HuH-7 (cell line): ENCODE results near the gene S100A13.
"Not testable (repeated sequence)": the region's sequence is repeated elsewhere in the genome, so short reads cannot be mapped to it uniquely, and the experiment has no call there.

Experiments
- DNase-seq: peaks from one replicate; pipeline ENCODE4 v3.0.0; 2011; ENCODE audit warnings: low spot score

S100A13 gene

DNA sequence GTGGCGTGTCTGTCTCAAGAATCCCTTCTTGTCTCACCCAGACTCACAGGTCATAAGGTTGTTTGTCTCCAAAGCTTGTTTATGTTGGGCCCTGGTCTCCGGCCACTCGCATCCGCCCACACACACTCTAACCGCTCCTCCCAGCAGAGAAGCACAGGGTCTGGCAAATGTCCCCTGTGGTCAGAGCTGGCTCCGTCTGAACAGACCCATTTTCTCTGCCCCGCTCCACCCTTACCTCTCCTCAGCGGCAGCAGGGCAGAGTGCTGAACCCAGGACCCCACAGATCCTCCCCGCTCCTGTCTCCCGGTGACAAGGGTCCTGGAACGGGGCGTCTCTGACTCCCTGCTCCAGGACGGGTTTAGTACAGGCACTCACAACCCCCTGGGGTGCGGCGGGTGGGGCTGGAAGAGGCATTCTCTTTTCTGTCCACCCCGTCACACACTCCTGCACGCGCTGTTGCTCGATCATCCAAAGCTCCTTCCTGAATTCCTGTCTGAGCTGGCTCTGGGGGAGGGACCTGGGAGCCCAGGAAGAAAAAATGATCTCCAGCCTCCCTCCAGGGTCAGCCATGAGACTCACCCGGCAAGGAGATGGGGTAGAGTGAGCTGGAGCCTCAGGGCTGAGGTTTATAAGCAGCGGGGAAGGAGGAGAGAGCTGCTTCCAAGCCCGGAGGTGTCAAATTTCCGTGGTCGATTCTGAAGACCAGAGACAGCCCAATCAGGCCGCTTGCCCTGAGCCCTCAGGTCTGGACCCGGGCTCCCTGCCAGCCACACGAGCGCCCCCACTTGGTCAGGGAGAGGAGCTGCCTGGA, at the start of gene S100A13:
TSS of gene S100A13 (minus strand) at position 602 of the 811 bp plus-strand sequence. CDS start 1,033 bp downstream, outside the sequence.
- DNase-seq = peak; percentile 91

DNA sequence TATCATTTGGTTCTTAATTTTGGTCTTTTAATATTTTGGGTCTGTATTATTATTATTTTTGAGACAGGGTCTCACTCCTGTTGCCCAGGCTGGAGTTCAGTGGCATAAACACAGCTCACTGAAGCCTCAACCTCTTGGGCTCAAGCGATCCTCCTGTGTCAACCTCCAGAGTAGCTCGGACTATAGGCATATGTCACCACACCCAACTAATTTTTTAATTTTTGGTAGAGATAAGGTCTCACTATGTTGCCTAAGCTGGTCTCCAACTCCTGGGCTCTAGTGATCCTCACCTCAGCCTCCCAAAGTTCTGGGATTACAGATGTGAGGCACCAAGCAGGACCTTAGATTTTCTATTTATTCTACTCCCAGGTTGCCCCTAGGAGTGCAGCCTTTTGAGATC, 46.2 kb upstream of the S100A13 start:
- no peak for DNase-seq

DNA sequence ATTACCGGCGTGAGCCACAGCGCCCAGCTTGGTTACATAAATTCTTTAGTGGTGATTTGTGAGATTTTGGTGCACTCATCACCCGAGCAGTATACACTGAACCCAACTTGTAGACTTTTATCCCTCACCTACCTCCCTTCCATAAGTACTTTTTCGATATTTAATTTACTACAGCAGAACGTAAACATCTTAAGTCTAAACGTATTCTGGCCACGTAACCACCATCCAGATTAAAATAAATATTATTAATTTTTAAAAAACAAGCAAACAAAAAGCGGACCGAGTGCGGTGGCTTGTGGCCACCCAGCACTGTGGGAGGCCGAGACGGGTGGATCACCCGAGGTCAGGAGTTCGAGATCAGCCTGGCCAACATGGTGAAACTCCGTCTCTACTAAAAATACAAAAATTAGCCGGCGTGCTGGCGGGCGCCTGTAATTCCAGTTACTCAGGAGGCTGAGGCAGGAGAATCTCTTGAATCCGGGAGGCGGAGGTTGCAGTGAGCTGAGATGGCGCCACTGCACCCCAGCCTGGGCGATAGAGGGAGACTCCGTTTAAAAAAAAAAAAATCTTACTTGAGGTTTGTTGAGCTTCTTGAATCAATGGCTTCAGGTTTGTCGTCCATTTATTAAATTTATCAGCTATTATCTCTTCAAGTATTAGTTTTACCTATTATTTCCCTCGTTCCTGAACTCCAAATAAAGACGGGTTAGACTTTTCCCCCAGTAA, 44.5 kb upstream of the S100A13 start:
- DNase-seq = not testable (repeated sequence)

DNA sequence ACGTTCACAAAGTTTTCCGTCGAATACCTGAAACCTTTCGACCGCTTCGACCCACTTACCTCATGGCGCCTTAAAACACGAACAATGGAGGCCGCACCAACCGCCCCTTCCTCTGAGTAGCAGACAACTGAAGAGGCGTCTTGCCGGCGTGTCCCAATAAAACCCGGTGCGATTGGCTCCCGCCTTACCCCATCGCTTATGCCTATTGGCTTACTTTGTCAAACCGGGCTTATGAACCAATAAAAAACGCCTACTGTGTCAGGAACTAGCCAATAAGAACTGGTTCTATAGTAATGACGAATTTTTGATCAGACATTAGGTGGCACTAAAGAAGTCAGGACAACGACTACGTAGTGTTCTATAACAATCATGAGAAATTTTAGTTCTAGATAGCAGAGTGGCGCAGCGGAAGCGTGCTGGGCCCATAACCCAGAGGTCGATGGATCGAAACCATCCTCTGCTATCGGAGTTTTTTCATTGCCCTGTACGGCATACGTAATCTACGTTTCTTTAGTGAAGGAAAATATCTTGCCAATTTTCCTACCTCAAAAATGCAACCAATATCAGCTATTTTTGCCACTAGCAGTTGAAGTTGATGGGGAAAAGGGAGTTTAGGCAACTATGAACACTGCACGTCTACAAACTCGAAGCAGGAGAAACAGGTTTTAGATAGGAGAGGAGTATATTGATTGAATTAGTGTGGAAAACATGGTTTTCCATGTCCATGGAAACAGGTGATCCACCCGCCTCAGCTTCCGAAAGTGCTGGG, 43.7 kb upstream of the S100A13 start, which contains the start of gene ILF2:
TSS of gene ILF2 (minus strand) at position 135 of the 769 bp plus-strand sequence. CDS start at position 64, 71 bp downstream.
- peak; percentile 99 for DNase-seq

DNA sequence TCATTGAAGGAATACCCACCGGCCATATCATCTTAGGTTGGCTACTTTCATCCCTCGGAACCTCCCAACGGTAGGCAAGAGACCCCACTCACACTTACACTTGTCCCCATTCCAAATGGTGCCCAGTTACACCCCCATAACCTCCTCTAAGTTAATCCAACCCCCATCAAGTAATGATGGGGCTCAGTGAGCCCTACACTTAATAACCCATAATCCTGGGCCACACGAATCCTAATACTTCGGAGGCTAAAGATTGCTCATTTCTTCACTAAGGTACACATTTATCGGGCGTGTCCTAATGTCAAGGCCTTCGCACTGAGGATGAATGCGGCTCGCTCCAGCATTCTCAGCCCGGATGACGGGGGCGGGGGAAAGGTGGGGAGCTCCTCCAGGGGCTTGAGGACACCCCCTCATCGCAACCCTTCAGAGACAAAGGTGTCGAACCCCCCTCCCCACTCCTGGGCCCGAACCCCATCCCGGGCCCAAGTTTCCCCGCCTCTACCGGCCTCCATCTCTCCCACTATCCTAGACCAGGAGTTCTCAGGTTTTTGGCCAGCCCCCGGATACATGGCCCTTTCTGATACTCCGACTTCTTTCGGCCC, 43.1 kb upstream of the S100A13 start:
- no peak for DNase-seq

DNA sequence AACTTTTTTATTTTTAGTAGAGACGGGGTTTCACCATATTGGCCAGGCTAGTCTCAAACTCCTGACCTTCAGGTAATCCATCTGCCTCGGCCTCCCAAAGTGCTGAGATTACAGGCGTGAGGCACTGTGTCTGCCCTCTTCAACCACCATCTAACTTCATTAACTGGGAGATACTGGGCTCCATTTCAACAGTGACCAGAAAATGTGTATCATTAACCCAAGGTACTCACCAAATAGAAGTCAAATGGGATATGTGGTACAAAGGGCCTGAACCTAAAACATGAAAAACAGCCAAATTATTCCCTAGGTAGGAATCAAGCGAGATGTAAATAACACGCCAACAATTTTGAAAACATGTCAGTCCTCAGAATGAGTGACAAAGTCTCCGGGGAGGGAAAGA, 42.3 kb upstream of the S100A13 start:
- DNase-seq = no peak

- not testable (repeated sequence) for DNase-seq
Observed at GRCh38 chr1:153668672-153669071, 41.4 kb upstream of the S100A13 start.

- DNase-seq = no peak
Observed at GRCh38 chr1:153667439-153667838, 40.1 kb upstream of the S100A13 start.

DNA sequence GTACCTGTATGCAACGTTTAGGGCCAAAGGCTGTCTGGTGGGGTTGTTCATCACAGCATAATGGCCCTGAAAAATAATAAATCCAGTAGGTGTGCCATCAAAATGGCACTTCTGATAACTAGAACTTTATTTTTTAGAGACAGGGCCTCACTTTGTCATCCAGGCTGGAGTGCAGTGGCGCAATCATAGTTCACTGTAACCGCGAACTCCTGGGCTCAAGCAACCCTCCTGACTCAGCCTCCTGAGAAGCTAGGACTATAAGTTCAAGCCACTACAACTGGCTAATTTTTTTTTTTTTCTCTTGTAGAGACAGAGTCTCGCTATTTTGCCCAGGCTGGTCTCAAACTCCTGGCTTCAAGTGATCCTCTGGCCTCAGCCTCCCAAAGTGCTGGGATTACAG, 35.9 kb upstream of the S100A13 start:
- DNase-seq = no peak

DNA sequence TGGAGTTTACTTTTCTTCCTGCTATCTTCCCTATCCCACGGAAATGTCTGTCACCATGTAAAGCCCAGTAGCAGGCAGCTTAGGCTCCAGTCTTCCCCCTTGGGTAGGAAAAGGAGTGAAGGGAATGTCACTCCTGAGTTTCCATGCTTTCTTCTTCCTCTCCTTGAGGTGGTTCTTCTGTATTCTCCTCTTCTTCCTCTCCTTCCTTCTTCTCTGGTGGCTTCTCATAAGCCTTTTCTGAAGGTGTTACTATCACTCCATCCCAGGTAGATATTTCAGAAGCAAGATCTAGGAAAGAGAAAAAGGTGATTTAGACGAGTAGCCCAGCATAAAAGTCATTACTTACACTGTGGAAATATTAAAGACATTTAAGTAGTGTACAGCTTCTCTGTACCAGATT, 35.0 kb upstream of the S100A13 start:
- no peak for DNase-seq

GRCh38 chr1:153661111-153661708, 33.9 kb upstream of the S100A13 start:
- no peak for DNase-seq

- DNase-seq = no peak
Observed at GRCh38 chr1:153659656-153660055, 32.4 kb upstream of the S100A13 start.

- DNase-seq = no peak
Observed at GRCh38 chr1:153659175-153659534, 31.9 kb upstream of the S100A13 start.

DNA sequence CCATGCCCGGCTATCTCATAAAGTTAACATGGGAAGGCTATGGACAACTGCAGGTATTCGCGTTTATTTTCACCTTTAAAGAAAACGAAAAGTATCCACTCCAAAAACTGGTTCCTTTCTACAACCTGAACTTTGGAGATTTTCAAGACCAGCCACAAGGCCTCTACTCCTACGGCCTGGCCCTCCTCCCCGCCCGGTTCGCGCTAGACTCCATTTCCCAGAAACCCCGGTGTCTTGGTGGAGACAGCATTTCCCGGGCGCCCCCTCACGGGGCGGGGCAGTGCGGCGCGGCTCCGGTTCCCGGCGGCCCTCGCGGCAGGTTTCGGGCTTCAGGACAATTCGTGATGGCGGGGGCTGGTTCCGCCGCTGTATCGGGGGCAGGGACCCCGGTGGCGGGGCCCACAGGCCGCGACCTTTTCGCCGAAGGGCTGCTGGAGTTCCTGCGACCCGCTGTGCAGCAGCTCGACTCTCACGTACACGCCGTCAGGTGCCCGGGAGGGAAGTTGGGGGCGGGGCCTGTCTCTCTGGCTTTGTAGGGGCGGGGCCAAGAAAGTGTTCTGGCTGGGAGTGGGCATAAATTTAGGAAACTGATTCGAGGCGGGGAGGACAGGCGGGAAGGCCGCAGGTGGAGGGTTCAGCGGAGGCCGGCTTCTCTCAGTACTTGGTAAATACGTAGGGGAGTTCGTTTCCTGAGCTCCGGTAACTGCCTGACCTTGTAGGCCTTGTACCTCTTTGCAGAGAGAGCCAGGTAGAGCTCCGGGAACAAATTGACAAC, 31.3 kb upstream of the S100A13 start, which contains the start of gene SNAPIN:
TSS of gene SNAPIN (plus strand) at position 304 of the 775 bp plus-strand sequence. CDS start at position 345, 41 bp downstream.
- DNase-seq = peak; percentile 88

- DNase-seq = peak; percentile 45
Observed at GRCh38 chr1:153655333-153655732, 28.0 kb upstream of the S100A13 start.

GRCh38 chr1:153652805-153653500, 25.6 kb upstream of the S100A13 start:
- no peak for DNase-seq

DNA sequence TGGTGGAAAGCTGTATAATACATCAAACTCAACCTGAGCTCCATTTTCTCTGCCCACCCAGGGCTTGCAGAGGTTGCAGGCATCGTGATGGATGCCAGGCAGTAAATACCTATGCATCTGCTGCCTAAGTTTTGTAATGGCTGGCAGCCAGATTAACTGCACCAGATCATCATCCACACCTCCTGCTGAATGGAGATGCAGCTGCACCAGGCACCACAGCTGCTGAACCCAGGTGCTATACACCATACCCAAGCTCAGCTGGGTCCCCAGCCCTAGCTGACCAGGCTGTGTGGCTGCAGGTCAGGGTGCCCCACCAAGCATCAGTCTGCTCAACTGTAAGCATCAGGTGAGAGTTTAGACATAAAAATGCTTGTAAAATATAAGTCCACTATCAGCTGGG, 24.5 kb upstream of the S100A13 start:
- no peak for DNase-seq

- DNase-seq = no peak
Observed at GRCh38 chr1:153649863-153650235, 22.5 kb upstream of the S100A13 start.

GRCh38 chr1:153649137-153649862, 22.0 kb upstream of the S100A13 start:
- DNase-seq = no peak
